T-helper 1 cell treated with Interleukin-12 subunit alpha and Interleukin-12 subunit beta and Interleukin-4 antibody, amounts not matched to agents 30 μg/mL and 1 μg/mL, for 36 hours (primary cell): ENCODE measurements around the gene PKIB.
"Not testable (repeated sequence)": the region's sequence is repeated elsewhere in the genome, so short reads cannot be mapped to it uniquely, and the experiment has no call there.

Source experiments
- H3K27ac Mint-ChIP-seq: one replicate; pipeline ENCODE4 v1.8.0; 2021; ENCODE audit warnings: mild to moderate bottlenecking, mixed read lengths
- H3K27me3 Mint-ChIP-seq: one replicate; pipeline ENCODE4 v1.8.0; 2021; ENCODE audit warnings: low read depth, mixed read lengths
- H3K36me3 Mint-ChIP-seq: one replicate; pipeline ENCODE4 v1.8.0; 2021; ENCODE audit warnings: low read depth, mixed read lengths
- H3K4me1 Mint-ChIP-seq: one replicate; pipeline ENCODE4 v1.8.0; 2021; ENCODE audit warnings: low read depth, mixed read lengths
- H3K4me3 Mint-ChIP-seq: one replicate; pipeline ENCODE4 v1.8.0; 2021; ENCODE audit warnings: mild to moderate bottlenecking, moderate library complexity, mixed read lengths
- H3K9me3 Mint-ChIP-seq: one replicate; pipeline ENCODE4 v1.8.0; 2021; ENCODE audit warnings: mixed read lengths

The PKIB gene

GRCh38 chr6:122641819-122642218, 31.6 kb downstream of the PKIB start:
- Mint-ChIP-seq H3K36me3 (no peaks in the 10 kb centered on the region), H3K27ac (no peak overlapping the region), H3K4me3 (no peak overlapping the region), H3K4me1 (no peaks in the 10 kb centered on the region), H3K9me3 (no peaks in the 10 kb centered on the region), H3K27me3 (no peaks in the 10 kb centered on the region)

- H3K4me3 Mint-ChIP-seq, H3K4me1 Mint-ChIP-seq, H3K9me3 Mint-ChIP-seq, H3K27ac Mint-ChIP-seq, H3K27me3 Mint-ChIP-seq, H3K36me3 Mint-ChIP-seq: not testable (repeated sequence)
Measured at GRCh38 chr6:122642604-122643003, 32.4 kb downstream of the PKIB start.

GRCh38 chr6:122645256-122645655, 35.1 kb downstream of the PKIB start:
- H3K27ac Mint-ChIP-seq, result no peak overlapping the region
- H3K36me3 Mint-ChIP-seq, result no peaks in the 10 kb centered on the region
- H3K27me3 Mint-ChIP-seq, result no peaks in the 10 kb centered on the region
- H3K4me3 Mint-ChIP-seq, result no peak overlapping the region
- no peaks in the 10 kb centered on the region for H3K9me3 Mint-ChIP-seq
- no peaks in the 10 kb centered on the region for H3K4me1 Mint-ChIP-seq

GRCh38 chr6:122647765-122648164, 37.6 kb downstream of the PKIB start:
- no peaks in the 10 kb centered on the region for H3K36me3 Mint-ChIP-seq
- no peak overlapping the region for H3K4me3 Mint-ChIP-seq
- H3K27ac Mint-ChIP-seq, result no peak overlapping the region

GRCh38 chr6:122648726-122649125, 38.5 kb downstream of the PKIB start:
- Mint-ChIP-seq H3K36me3 (no peaks in the 10 kb centered on the region), H3K4me1 (no peaks in the 10 kb centered on the region), H3K27me3 (no peaks in the 10 kb centered on the region), H3K27ac (no peak overlapping the region), H3K9me3 (no peaks in the 10 kb centered on the region), H3K4me3 (no peak overlapping the region)

More at GRCh38 chr6:122647765-122648164, 37.6 kb downstream of the PKIB start:
- no peaks in the 10 kb centered on the region for H3K9me3 Mint-ChIP-seq
- H3K27me3 Mint-ChIP-seq, result no peaks in the 10 kb centered on the region
- H3K4me1 Mint-ChIP-seq, result no peaks in the 10 kb centered on the region

GRCh38 chr6:122649701-122650100, 39.5 kb downstream of the PKIB start:
- H3K9me3 Mint-ChIP-seq, result no peaks in the 10 kb centered on the region
- H3K4me3 Mint-ChIP-seq, result no peak overlapping the region
- no peak overlapping the region for H3K27ac Mint-ChIP-seq
- no peaks in the 10 kb centered on the region for H3K27me3 Mint-ChIP-seq
- no peaks in the 10 kb centered on the region for H3K4me1 Mint-ChIP-seq
- no peaks in the 10 kb centered on the region for H3K36me3 Mint-ChIP-seq

- Mint-ChIP-seq H3K27me3 (no peaks in the 10 kb centered on the region), H3K36me3 (no peaks in the 10 kb centered on the region), H3K27ac (no peak overlapping the region), H3K4me1 (no peaks in the 10 kb centered on the region), H3K9me3 (no peaks in the 10 kb centered on the region), H3K4me3 (no peak overlapping the region)
Measured at GRCh38 chr6:122650403-122650802, 40.2 kb downstream of the PKIB start.

- Mint-ChIP-seq H3K4me1 (no peaks in the 10 kb centered on the region), H3K9me3 (no peaks in the 10 kb centered on the region), H3K36me3 (no peaks in the 10 kb centered on the region), H3K27me3 (no peaks in the 10 kb centered on the region), H3K4me3 (no peak overlapping the region), H3K27ac (no peak overlapping the region)
Measured at GRCh38 chr6:122651031-122651430, 40.8 kb downstream of the PKIB start.

- Mint-ChIP-seq H3K4me3 (no peak overlapping the region), H3K36me3 (no peaks in the 10 kb centered on the region), H3K9me3 (no peaks in the 10 kb centered on the region), H3K4me1 (no peaks in the 10 kb centered on the region), H3K27ac (no peak overlapping the region), H3K27me3 (no peaks in the 10 kb centered on the region)
Measured at GRCh38 chr6:122651604-122652003, 41.4 kb downstream of the PKIB start.

GRCh38 chr6:122652431-122652830, 42.2 kb downstream of the PKIB start:
- Mint-ChIP-seq H3K36me3 (no peaks in the 10 kb centered on the region), H3K4me3 (no peak overlapping the region), H3K9me3 (no peaks in the 10 kb centered on the region), H3K27me3 (no peaks in the 10 kb centered on the region), H3K27ac (no peak overlapping the region), H3K4me1 (no peaks in the 10 kb centered on the region)

- no peak overlapping the region for H3K27ac Mint-ChIP-seq
- H3K36me3 Mint-ChIP-seq, result no peaks in the 10 kb centered on the region
- no peak overlapping the region for H3K4me3 Mint-ChIP-seq
- H3K9me3 Mint-ChIP-seq, result no peaks in the 10 kb centered on the region
- H3K27me3 Mint-ChIP-seq, result no peaks in the 10 kb centered on the region
- no peaks in the 10 kb centered on the region for H3K4me1 Mint-ChIP-seq
Measured at GRCh38 chr6:122653094-122653493, 42.9 kb downstream of the PKIB start.

GRCh38 chr6:122654012-122654411, 43.8 kb downstream of the PKIB start:
- Mint-ChIP-seq H3K4me3 (no peak overlapping the region), H3K4me1 (no peaks in the 10 kb centered on the region), H3K36me3 (no peaks in the 10 kb centered on the region), H3K27ac (no peak overlapping the region), H3K27me3 (no peaks in the 10 kb centered on the region), H3K9me3 (no peaks in the 10 kb centered on the region)

GRCh38 chr6:122657601-122658000, 47.4 kb downstream of the PKIB start:
- Mint-ChIP-seq H3K4me1 (no peaks in the 10 kb centered on the region), H3K4me3 (no peak overlapping the region), H3K9me3 (no peaks in the 10 kb centered on the region), H3K27me3 (no peaks in the 10 kb centered on the region), H3K27ac (no peak overlapping the region), H3K36me3 (no peaks in the 10 kb centered on the region)

GRCh38 chr6:122660296-122660695, 50.1 kb downstream of the PKIB start:
- H3K36me3 Mint-ChIP-seq, result no peaks in the 10 kb centered on the region
- H3K27me3 Mint-ChIP-seq, result no peaks in the 10 kb centered on the region
- H3K27ac Mint-ChIP-seq, result no peak overlapping the region
- no peak overlapping the region for H3K4me3 Mint-ChIP-seq
- H3K9me3 Mint-ChIP-seq, result no peaks in the 10 kb centered on the region
- H3K4me1 Mint-ChIP-seq, result no peaks in the 10 kb centered on the region

GRCh38 chr6:122663981-122664380, 53.8 kb downstream of the PKIB start:
- Mint-ChIP-seq H3K4me1 (no peaks in the 10 kb centered on the region), H3K27ac (no peak overlapping the region), H3K27me3 (no peaks in the 10 kb centered on the region)

GRCh38 chr6:122665929-122666328, 55.7 kb downstream of the PKIB start:
- no peak overlapping the region for H3K27ac Mint-ChIP-seq
- no peaks in the 10 kb centered on the region for H3K36me3 Mint-ChIP-seq
- H3K4me1 Mint-ChIP-seq, result no peaks in the 10 kb centered on the region
- H3K27me3 Mint-ChIP-seq, result no peaks in the 10 kb centered on the region
- H3K4me3 Mint-ChIP-seq, result no peak overlapping the region
- no peaks in the 10 kb centered on the region for H3K9me3 Mint-ChIP-seq

More at GRCh38 chr6:122663981-122664380, 53.8 kb downstream of the PKIB start:
- Mint-ChIP-seq H3K4me3 (no peak overlapping the region), H3K36me3 (no peaks in the 10 kb centered on the region), H3K9me3 (no peaks in the 10 kb centered on the region)
